Peyer's patch (tissue), 4 donors: ENCODE results near the gene TADA2B.

ENCODE experiments used
- CTCF ChIP-seq, 6 experiments: fragments of 450-650 bp in 4 of 6; fragments of 200-600 bp in 2 of 6; sonication (generic) in 1 of 6; IDR thresholded peaks; one replicate each; pipeline ENCODE4 v1.5.1; 2017 to 2019; ENCODE audit warnings: antibody characterized with exemption in 6 of 6, mild to moderate bottlenecking in 3 of 6, moderate library complexity in 1 of 6
- POLR2A ChIP-seq, 2 donors: fragments of 450-650 bp; IDR thresholded peaks; one replicate each; pipeline ENCODE4 v1.5.1; 2017; ENCODE audit warnings: antibody characterized with exemption in 2 of 2, mild to moderate bottlenecking in 2 of 2, moderate library complexity in 2 of 2

- TF ChIP-seq CTCF (IDR thresholded peaks at IDR 0.05), result no peak
- TF ChIP-seq POLR2A (IDR thresholded peaks at IDR 0.05), result peak; percentile 96 to 97
Measured at GRCh38 chr4:7067452-7068278, 24.5 kb downstream of the TADA2B start, which contains the start of gene GRPEL1.
